Activated gamma-delta T cell treated with anti-CD3 and anti-CD28 coated beads, Interleukin-2, amount 50 U/mL, for 16 hours (primary cell): ENCODE results near the gene GDF10.

Source experiments
- DNase-seq: peaks from one replicate; pipeline ENCODE4 v3.0.0-alpha.2; 2020; ENCODE audit warnings: low read depth

Gene GDF10

DNA sequence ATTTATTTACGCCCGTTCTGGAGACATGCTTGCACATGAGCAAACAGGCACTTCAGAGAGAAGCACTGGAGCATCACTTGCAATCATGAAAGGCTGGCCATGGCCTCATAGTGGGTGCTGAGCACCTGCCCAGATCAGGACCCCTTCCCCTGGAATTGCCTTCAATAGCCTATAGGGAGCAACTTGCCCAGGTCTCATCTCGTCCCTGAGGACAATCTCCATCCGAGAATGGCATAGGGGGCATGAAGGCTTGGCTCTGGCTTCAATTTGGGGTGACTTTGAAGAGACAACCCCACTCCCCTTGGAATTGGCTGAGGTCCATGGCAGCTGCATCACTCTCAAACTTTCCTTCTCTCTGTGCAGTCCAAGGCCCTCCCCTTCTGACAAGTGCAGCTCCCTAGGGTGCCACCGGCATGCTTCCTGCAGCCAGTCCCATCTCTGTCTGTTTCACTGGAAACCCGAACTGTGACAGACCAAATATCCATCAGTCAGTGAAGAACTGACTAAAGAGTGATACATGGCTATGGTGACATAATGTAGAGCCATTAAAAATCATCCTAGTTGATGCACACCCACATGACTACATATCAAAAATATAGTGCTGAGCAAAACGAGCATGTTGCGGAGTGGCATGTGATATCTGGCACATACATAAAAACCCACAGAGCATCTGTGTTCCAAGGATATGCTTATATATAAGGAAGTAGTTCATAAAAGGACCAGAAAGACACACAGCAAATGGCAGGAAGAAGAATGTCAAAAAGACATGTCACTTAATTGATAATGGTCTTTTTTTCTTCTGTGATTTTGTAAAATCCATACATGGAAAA lies 34.7 kb downstream of the GDF10 start:
- no peak for DNase-seq

DNA sequence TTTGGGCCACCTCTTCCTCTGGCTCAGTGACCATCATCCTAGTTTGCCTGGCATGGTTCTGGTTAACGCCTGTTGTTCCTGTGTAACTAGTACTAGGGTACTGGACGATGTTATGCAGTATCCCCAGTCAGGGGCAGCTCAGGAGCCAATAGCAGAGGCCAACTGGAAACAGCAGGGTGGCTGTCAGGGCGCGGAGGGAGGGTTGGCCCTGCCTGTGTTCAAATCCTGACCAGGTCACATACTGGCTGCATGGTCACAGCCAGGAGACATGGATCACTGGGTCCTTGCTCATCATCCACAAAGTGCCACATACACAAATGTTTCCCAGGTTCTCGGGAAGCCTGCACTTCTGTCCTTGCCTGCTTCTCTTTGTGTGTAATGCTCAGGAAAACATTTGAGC lies 35.9 kb downstream of the GDF10 start:
- DNase-seq, result no peak

DNA sequence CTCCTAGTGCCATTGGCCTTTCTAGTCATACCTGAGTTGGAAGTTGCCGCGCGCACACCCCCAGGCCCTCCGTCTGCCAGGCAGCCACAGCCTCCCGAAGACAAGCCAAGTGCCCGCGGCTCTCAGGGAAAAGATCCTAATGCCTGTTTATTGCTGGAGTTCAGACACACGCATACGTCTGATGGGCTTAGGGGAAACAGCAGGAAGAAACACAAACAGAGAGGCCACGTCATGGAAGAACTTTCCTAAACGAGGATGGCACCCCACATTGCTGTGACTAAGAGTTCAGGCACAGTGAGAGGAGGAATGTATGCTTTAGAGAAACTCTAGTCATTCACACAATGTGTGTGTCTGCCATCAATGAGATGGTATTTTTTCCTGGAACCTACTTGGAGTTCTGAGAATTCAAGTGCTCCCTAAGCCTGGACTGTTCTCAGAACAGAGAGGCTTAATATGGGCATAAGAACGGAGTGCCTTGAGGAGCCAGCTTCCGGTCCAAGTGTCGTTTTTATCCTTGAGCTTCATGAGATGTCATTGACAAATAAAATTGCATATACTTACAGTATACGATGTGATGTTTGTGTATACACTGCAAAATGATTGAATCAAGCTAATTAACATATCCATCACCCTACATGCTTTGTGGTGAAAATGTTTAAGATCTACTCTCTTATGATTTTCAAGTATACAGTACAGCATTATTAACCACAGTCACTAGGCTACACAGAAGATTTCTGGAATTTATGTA lies 36.6 kb downstream of the GDF10 start:
- DNase-seq, result no peak

DNA sequence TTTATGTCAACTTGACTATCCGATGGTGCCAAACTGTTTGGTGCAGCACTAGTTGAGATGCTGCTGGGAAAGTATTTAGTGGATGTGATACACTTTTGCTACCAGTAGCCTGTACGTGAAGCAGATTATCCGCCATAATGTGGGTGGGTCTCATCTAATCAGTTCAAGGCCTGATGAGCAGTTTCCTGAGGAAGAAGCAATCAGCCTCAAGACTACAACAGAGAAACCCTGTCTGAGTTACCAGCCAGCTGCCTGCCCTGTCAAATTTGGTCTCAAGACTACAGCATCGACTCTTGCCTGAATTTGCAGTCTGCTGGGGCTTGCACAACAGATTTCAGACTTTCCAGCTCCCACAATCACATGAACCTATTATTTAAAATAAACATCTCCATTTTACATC lies 37.3 kb downstream of the GDF10 start:
- no peak for DNase-seq

DNA sequence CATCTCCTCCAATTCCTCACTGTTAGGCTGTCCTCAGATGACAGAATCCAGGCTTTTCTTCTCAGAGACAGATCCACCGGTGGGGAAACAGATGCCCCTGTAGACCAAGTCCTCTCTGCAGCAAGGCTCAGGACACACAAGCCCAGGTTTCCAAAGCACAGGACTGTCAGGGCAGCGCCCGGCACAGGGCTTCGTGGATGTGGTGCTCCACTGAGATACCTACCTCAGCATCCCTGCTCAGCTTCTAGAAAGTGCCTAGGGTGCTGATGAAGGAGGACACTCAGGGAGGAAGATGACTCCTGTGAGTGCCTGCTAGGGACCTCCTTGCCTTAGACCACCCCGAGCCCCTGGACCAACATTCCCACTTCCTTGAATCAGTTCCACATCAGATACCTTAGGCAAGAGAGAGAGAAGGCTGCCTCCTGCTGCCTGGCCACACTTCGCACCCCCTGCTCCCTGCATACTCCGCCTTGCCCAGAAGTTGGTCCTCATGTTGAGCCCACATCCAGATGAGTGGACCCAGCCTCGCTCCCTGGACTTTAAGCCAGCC lies 39.3 kb downstream of the GDF10 start:
- DNase-seq, result no peak

DNA sequence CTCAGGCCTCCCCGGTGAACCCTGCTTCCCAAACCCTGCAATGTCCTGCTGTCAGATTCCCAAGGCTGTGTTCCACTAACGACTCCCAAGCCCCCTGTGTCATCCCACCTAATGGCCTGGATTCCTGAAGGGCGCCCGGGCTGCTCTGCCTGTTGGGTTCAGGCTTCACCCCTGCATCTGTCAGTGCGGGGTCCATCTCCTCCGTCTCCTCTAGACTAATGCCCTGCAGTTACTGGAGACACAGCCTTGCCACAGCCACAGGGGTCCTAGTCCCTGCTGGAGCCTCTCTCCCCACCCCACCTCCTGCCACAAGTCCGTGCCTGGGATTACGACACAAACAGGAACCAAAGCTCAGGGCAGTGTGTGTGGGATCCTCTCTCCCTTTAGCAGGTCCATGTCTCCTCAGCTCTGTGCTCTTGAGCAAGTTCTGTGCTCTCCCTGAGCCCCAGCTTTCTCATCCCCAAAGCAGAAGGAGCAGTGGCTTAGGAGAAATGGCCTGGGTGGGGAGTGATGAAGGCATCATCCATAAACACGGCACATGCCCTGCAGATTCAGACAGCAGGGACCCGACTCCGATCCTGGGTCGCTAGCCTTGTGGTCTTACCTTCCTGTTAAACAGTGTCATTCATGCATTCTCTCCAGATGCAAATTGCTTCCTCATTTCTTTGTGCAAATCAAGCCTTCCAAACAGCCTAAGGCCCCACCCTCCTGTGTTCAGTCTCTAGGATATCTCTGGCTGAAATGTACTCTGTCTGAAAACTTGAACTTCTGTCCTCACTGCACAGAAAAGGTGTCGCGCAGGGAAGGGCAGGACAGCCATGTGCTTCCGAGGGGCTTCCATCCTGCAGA lies 40.0 kb downstream of the GDF10 start:
- DNase-seq, result no peak

DNA sequence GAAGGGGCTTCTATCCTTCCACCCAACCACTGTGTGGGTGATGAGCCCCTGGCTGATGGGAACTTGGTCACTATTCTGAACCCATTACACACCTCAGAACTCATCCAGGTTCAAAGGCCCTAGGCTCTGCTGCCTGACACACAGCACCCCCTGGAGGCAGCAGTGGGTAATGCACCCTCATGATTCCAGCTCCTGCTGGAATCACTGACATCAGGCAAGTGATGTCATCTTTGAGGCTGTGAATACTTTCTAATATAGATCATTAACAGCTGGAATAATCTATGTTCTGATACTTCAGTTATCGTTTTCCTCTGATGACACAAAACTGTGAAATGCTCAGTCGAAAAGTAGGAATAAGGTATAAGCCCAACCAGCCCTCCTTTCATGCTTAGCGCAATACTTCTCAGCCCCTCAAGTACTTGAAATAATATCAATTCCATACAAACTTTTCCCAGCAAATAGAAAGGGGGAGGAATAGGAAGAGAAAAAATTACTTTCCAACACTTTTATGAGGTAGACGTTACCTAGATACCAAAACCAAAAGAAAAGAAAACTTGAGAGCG lies 40.7 kb downstream of the GDF10 start:
- DNase-seq, result peak; percentile 65

DNA sequence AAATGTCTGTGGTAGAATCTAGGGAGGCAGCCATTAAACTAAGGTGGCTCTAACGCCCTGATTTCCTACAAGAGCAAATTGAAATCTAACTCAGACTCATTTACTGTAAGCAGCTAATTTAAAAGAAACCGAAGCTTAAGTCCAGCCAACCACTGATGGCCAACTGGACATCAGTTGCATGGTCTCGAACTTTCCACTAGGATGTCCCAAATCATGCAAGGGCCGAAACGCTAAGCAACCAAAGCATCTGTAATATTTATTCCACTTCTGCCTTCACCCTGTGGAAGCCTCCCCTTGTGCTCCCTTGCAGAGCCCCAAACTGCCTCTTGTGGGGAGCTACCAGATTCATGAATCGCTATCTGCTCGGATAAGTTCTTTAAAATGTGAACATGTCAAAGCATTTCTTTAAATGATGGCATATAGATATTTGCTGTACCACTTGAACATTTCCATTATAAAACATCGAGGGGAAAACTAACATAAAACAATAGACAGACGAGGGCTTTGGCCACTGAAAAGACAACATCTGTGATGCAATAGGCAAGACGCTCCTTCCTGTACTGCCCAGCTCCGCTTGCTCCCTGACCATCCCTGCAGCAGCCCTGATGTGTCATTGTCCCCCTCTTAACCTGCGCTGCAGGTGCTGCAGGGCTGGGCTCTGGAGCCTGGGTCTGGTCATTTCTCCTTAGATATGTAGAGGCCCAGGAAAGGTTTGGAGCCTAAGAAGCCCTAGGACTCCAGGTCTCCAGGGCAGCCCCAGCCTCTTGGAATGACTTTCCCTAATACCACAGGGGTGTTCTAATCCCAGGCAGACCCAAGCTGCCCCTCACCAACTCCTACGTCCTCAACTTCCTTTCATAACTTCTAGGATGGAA lies 45.2 kb downstream of the GDF10 start:
- DNase-seq, result no peak

DNA sequence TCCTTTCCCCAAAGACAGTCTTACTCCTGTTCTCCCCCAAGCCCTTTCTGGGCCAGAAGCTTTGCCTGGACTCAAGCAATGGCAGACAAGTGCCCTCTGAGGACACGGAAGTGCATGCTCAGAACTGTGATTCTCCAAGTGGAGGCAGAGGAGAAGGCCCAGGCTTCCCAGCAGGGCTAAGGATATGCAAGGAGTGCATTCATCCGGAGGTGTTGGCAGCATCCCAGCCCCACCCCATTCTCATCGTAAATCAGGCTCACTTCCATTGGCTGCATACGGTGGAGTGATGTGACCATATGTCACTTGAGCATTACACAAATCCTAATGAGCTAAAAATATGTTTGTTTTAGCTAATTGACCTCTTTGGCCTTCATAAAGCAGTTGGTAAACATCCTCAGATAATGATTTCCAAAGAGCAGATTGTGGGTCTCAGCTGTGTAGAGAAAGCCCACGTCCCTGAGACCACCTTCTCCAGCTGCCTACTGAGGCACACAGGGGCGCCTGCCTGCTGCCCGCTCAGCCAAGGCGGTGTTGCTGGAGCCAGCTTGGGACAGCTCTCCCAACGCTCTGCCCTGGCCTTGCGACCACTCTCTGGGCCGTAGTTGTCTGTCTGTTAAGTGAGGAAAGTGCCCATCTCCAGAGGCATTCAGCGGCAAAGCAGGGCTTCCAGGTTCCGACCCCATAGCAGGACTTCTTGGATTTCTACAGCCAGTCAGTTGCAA lies 46.7 kb downstream of the GDF10 start:
- DNase-seq, result no peak

DNA sequence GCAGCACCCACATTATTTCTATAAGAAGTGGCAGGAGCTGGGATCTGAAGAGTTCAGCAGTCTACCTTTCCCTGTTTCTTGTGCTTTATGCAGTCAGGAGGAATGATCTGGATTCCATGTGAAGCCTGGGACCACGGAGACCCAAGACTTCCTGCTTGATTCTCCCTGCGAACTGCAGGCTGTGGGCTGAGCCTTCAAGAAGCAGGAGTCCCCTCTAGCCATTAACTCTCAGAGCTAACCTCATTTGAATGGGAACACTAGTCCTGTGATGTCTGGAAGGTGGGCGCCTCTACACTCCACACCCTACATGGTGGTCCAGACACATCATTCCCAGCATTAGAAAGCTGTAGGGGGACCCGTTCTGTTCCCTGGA lies 47.3 kb downstream of the GDF10 start:
- no peak for DNase-seq

DNA sequence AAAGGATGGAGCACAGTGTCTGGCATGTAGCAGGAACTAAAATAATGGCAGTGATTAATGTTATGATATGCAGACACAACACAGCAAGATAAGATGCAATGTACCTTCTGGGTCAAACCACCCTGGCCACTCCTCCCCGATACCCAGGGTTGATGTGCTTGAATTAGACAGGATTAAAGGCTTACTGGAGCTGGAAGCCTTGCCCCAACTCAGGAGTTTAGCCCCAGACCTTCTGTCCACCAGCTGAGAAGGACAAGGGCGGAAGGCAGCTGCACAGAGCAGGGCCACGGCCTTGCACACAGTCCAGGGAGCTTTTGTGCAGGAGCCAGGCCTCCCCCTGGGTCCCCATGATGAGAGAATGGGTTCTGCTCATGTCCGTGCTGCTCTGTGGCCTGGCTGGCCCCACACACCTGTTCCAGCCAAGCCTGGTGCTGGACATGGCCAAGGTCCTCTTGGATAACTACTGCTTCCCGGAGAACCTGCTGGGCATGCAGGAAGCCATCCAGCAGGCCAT lies 48.2 kb downstream of the GDF10 start, which contains the start of gene RBP3:
TSS of gene RBP3 (plus strand) at position 226 of the 514 bp plus-strand sequence. CDS start at position 348, 122 bp downstream.
- no peak for DNase-seq

DNA sequence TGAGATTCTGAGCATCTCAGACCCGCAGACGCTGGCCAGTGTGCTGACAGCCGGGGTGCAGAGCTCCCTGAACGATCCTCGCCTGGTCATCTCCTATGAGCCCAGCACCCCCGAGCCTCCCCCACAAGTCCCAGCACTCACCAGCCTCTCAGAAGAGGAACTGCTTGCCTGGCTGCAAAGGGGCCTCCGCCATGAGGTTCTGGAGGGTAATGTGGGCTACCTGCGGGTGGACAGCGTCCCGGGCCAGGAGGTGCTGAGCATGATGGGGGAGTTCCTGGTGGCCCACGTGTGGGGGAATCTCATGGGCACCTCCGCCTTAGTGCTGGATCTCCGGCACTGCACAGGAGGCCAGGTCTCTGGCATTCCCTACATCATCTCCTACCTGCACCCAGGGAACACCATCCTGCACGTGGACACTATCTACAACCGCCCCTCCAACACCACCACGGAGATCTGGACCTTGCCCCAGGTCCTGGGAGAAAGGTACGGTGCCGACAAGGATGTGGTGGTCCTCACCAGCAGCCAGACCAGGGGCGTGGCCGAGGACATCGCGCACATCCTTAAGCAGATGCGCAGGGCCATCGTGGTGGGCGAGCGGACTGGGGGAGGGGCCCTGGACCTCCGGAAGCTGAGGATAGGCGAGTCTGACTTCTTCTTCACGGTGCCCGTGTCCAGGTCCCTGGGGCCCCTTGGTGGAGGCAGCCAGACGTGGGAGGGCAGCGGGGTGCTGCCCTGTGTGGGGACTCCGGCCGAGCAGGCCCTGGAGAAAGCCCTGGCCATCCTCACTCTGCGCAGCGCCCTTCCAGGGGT lies 48.9 kb downstream of the GDF10 start:
- no peak for DNase-seq

DNA sequence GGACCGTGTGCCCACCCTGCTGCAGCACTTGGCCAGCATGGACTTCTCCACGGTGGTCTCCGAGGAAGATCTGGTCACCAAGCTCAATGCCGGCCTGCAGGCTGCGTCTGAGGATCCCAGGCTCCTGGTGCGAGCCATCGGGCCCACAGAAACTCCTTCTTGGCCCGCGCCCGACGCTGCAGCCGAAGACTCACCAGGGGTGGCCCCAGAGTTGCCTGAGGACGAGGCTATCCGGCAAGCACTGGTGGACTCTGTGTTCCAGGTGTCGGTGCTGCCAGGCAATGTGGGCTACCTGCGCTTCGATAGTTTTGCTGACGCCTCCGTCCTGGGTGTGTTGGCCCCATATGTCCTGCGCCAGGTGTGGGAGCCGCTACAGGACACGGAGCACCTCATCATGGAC lies 49.5 kb downstream of the GDF10 start:
- DNase-seq, result no peak

DNA sequence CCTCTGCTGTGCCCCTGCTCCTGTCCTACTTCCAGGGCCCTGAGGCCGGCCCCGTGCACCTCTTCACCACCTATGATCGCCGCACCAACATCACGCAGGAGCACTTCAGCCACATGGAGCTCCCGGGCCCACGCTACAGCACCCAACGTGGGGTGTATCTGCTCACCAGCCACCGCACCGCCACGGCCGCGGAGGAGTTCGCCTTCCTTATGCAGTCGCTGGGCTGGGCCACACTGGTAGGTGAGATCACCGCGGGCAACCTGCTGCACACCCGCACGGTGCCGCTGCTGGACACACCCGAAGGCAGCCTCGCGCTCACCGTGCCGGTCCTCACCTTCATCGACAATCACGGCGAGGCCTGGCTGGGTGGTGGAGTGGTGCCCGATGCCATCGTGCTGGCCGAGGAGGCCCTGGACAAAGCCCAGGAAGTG lies 50.0 kb downstream of the GDF10 start:
- DNase-seq, result no peak

DNA sequence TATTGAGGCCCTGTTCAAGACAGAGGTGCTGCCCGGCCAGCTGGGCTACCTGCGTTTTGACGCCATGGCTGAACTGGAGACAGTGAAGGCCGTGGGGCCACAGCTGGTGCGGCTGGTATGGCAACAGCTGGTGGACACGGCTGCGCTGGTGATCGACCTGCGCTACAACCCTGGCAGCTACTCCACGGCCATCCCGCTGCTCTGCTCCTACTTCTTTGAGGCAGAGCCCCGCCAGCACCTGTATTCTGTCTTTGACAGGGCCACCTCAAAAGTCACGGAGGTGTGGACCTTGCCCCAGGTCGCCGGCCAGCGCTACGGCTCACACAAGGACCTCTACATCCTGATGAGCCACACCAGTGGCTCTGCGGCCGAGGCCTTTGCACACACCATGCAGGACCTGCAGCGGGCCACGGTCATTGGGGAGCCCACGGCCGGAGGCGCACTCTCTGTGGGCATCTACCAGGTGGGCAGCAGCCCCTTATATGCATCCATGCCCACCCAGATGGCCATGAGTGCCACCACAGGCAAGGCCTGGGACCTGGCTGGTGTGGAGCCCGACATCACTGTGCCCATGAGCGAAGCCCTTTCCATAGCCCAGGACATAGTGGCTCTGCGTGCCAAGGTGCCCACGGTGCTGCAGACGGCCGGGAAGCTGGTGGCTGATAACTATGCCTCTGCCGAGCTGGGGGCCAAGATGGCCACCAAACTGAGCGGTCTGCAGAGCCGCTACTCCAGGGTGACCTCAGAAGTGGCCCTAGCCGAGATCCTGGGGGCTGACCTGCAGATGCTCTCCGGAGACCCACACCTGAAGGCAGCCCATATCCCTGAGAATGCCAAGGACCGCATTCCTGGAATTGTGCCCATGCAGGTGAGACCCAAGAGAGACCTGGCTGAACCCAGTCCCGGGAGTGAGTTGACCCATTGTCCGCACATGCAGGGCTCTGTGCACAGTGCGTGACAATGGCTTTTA lies 51.0 kb downstream of the GDF10 start:
- no peak for DNase-seq

DNA sequence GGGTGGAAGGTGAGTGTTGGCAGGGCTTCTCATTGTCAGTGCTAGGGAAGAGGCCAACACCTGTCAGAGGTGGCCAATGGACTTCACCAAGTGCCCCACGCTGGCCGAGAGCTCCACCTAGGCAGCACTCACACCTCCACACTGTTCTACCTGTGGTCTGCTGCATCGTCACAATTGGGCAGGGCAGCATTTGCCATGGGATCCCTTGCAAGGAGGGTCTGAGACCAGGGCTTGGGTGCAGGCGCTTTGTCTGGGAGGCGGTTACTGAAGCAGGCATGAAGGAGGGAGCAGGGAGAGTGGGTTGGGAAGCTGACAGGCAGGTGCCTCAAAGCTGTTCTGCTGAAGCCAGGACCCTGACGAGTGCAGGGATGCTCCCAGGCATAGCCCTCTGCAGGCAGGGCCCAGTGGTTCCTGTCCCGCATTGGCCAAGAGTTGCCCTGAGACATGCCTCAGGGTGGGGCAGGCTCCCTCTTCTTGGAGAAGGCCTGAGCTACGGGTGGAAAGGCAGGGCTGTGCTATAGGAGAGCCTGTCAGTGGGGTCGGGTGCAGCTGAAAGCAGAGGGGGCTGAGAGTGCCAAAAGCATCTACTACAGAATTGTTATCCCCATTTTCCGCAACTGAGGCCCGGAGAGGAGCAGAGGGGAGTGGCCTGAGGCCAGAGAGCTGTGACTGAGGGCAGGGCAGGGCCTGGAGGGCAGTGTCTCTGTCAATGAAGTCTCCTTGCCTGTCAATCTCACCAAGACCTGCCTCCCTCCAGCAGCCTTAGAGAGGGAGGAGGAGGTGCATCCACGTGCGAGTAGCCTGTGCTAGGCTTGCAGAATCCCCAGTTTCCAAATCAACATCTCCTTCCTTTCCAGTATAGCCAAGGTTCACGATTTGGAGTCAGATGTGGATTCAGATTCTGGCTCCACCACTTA lies 52.2 kb downstream of the GDF10 start:
- no peak for DNase-seq

DNA sequence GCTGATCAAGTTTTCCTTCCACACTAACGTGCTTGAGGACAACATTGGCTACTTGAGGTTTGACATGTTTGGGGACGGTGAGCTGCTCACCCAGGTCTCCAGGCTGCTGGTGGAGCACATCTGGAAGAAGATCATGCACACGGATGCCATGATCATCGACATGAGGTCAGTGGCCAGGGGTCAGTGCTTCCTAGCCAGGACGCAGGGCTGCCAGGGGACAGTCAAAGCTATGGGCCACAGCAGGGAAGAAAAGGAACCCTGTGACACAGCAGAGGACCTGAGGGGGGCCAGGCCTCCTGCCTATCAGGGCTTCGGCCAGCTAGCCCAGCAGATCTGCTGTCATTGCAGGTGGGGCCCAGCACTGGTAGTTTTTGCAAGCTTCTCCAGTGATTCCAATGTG lies 53.4 kb downstream of the GDF10 start:
- no peak for DNase-seq
